K562 (cell line): Measurements from ENCODE around the gene MRAS.

Experiments used
- CBX8 ChIP-seq: fragments of 200-600 bp; sonication (generic); IDR thresholded peaks from 2 replicates; pipeline ENCODE4 v1.6.1; 2012; ENCODE audit warnings: borderline replicate concordance, mixed run types, low read depth, mild to moderate bottlenecking, moderate library complexity, mixed read lengths, low read length, control low read depth, inconsistent platforms; ENCODE audit not compliant: poor library complexity, severe bottlenecking; ENCODE audit errors: extremely low read depth
- ETV6 ChIP-seq, 3 experiments: fragments of 150-350 bp in 1 of 3; sonication (generic) in 1 of 3; formaldehyde crosslinking in 1 of 3; IDR thresholded peaks; 2 replicates each; pipeline versions ENCODE4 v1.6.1 to v1.8.0; 2014 to 2022; ENCODE audit warnings: borderline replicate concordance in 2 of 3, low read depth in 2 of 3, antibody characterized with exemption in 1 of 3, low read length in 1 of 3, mild to moderate bottlenecking in 1 of 3, missing genetic modification reagents in 1 of 3
- GABPB1 ChIP-seq: sonication (generic); formaldehyde crosslinking; IDR thresholded peaks from 2 replicates; pipeline ENCODE4 v1.8.0; 2022; ENCODE audit warnings: mild to moderate bottlenecking, missing genetic modification reagents
- GATAD2B ChIP-seq: fragments of 450-650 bp; IDR thresholded peaks from 2 replicates; pipeline ENCODE4 v1.6.1; 2017; ENCODE audit warnings: mild to moderate bottlenecking, borderline replicate concordance
- GMEB1 ChIP-seq: fragments of 250-450 bp; sonication (Bioruptor Pico); IDR thresholded peaks from 2 replicates; pipeline ENCODE4 v1.4.0; 2020; ENCODE audit warnings: mild to moderate bottlenecking
- POLR2AphosphoS5 ChIP-seq: IDR thresholded peaks from 2 replicates; pipeline ENCODE4 v1.6.1; 2011; ENCODE audit warnings: mild to moderate bottlenecking, low read depth, low read length, moderate library complexity; ENCODE audit not compliant: control insufficient read depth, insufficient read depth
- ZBTB1 ChIP-seq: sonication (generic); formaldehyde crosslinking; IDR thresholded peaks from 2 replicates; pipeline ENCODE4 v1.8.1; 2023; ENCODE audit warnings: missing genetic modification reagents, low read depth, mild to moderate bottlenecking, borderline replicate concordance
- ZFP36 ChIP-seq: fragments of 150-350 bp; IDR thresholded peaks from 2 replicates; pipeline ENCODE4 v1.6.1; 2018; ENCODE audit warnings: low read length, low read depth; ENCODE audit not compliant: partially characterized antibody
- ZNF232 ChIP-seq: sonication (generic); formaldehyde crosslinking; IDR thresholded peaks from 2 replicates; pipeline ENCODE4 v1.8.0; 2022; ENCODE audit warnings: mild to moderate bottlenecking, missing genetic modification reagents
- ZNF407 ChIP-seq: fragments of 450-650 bp; IDR thresholded peaks from 2 replicates; pipeline ENCODE4 v1.6.1; 2016; ENCODE audit warnings: low read depth
- TF ChIP-seq, protein P1 (sequence below): fragments of 150-350 bp; IDR thresholded peaks from 2 replicates; pipeline ENCODE4 v1.6.1; 2014; ENCODE audit warnings: low read depth, mild to moderate bottlenecking, low read length, borderline replicate concordance

- TF ChIP-seq ZFP36, result no peak
- TF ChIP-seq GMEB1 (CRISPR knock-in tag), result no peak
- TF ChIP-seq ZNF407, result no peak
- no peak for TF ChIP-seq ETV6 (IDR thresholded peaks at IDR 0.05; ENCODE audit: borderline replicate concordance in 1 of 2, low read depth in 2 of 2, low read length in 1 of 2)
- no peak for TF ChIP-seq ETV6 (CRISPR knock-in tag; IDR thresholded peaks at IDR 0.05; ENCODE audit: borderline replicate concordance)
- no peak for TF ChIP-seq POLR2AphosphoS5
- TF ChIP-seq, protein P1, sequence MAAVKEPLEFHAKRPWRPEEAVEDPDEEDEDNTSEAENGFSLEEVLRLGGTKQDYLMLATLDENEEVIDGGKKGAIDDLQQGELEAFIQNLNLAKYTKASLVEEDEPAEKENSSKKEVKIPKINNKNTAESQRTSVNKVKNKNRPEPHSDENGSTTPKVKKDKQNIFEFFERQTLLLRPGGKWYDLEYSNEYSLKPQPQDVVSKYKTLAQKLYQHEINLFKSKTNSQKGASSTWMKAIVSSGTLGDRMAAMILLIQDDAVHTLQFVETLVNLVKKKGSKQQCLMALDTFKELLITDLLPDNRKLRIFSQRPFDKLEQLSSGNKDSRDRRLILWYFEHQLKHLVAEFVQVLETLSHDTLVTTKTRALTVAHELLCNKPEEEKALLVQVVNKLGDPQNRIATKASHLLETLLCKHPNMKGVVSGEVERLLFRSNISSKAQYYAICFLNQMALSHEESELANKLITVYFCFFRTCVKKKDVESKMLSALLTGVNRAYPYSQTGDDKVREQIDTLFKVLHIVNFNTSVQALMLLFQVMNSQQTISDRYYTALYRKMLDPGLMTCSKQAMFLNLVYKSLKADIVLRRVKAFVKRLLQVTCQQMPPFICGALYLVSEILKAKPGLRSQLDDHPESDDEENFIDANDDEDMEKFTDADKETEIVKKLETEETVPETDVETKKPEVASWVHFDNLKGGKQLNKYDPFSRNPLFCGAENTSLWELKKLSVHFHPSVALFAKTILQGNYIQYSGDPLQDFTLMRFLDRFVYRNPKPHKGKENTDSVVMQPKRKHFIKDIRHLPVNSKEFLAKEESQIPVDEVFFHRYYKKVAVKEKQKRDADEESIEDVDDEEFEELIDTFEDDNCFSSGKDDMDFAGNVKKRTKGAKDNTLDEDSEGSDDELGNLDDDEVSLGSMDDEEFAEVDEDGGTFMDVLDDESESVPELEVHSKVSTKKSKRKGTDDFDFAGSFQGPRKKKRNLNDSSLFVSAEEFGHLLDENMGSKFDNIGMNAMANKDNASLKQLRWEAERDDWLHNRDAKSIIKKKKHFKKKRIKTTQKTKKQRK, result no peak
- TF ChIP-seq GATAD2B, result no peak
- TF ChIP-seq ZBTB1 (CRISPR knock-in tag), result no peak
- TF ChIP-seq GABPB1 (CRISPR knock-in tag), result no peak
- TF ChIP-seq ZNF232, result no peak
- no peak for TF ChIP-seq CBX8
These were observed 40.8 kb downstream of the MRAS start for GRCh38 chr3:138389144-138389601.
